ENCODE data around the gene CCDC47. TPM values are rescaled to one million over a fixed set of nuclear protein-coding genes. Genes with fewer than 3 reads are reported as not detected.

Gene CCDC47
- total and polyA plus RNA-seq, 2 of the 13 experiments (the other 11 are each of a cell fraction or from before 2014, with no cell fraction given): 59.3 to 99.5 TPM

GRCh38 chr17:63774141-63774968, 958 bp upstream of the CCDC47 start, which contains the start of gene DDX42 (continued):
- TF ChIP-seq MYPOP (CRISPR knock-in tag; IDR thresholded peaks at IDR 0.05) (no peak), NR1H2 (CRISPR knock-in tag; IDR thresholded peaks at IDR 0.05; ENCODE audit: borderline replicate concordance, low read depth) (0 out of 2 replicates have a peak, but pooled peaks have one; percentile 32), ZSCAN20 (CRISPR knock-in tag; IDR thresholded peaks at IDR 0.05; ENCODE audit: borderline replicate concordance) (peak; percentile 22; the same call in 1 of the 2 replicates), FOXK2 (IDR thresholded peaks at IDR 0.05) (no peak), AGO1 (IDR thresholded peaks at IDR 0.05; ENCODE audit: low read depth, low read length, poor library complexity, severe bottlenecking) (no peak), NFE2L2 (IDR thresholded peaks at IDR 0.05; ENCODE audit: low read length) (no peak), UBTF (CRISPR knock-in tag; IDR thresholded peaks at IDR 0.05) (peak; percentile 98), GTF3A (CRISPR knock-in tag; conservative IDR thresholded peaks at IDR 0.05) (0 out of 2 replicates have a peak, but pooled peaks have one; percentile 35), DNMT1 (CRISPR knock-in tag; IDR thresholded peaks at IDR 0.05) (no peak), TEAD2 (CRISPR knock-in tag; IDR thresholded peaks at IDR 0.05) (0 out of 2 replicates have a peak, but pooled peaks have one; percentile 78), ZNF431 (CRISPR knock-in tag; IDR thresholded peaks at IDR 0.05; ENCODE audit: borderline replicate concordance, low read depth) (no peak; the same call in 1 of the 2 replicates), IKZF4 (CRISPR knock-in tag; IDR thresholded peaks at IDR 0.05; ENCODE audit: borderline replicate concordance, low read depth, not compliant biosample characterization) (peak; percentile 64), ZNF44 (CRISPR knock-in tag; IDR thresholded peaks at IDR 0.05) (0 out of 2 replicates have a peak, but pooled peaks have one; percentile 1), TBX2 (CRISPR knock-in tag; IDR thresholded peaks at IDR 0.05; ENCODE audit: borderline replicate concordance) (peak; percentile 38; the same call in 1 of the 2 replicates), NFE2 (CRISPR knock-in tag; IDR thresholded peaks at IDR 0.05) (no peak), MIXL1 (CRISPR knock-in tag; IDR thresholded peaks at IDR 0.05) (0 out of 2 replicates have a peak, but pooled peaks have one; percentile 4), ATF5 (CRISPR knock-in tag; IDR thresholded peaks at IDR 0.05; ENCODE audit: low read depth) (peak; percentile 17; the same call in 1 of the 2 replicates), NFKB2 (CRISPR knock-in tag; IDR thresholded peaks at IDR 0.05; ENCODE audit: borderline replicate concordance) (no peak), E2F1 (CRISPR knock-in tag; IDR thresholded peaks at IDR 0.05) (no peak), DNMT3B (CRISPR knock-in tag; conservative IDR thresholded peaks at IDR 0.05) (peak; percentile 71; the same call in 1 of the 2 replicates), ZNF761 (CRISPR knock-in tag; conservative IDR thresholded peaks at IDR 0.05) (no peak), SUZ12 (IDR thresholded peaks at IDR 0.05; ENCODE audit: low read depth, low read length) (no peak), FOSL1 (CRISPR knock-in tag; IDR thresholded peaks at IDR 0.05; ENCODE audit: borderline replicate concordance) (0 out of 2 replicates have a peak, but pooled peaks have one; percentile 31), LCORL (IDR thresholded peaks at IDR 0.05) (peak; percentile 62; the same call in 1 of the 2 replicates), LCORL (CRISPR knock-in tag; IDR thresholded peaks at IDR 0.05) (no peak)
